Ishikawa (cell line): Measurements from ENCODE around the gene MTG2.

Source experiments
- CEBPB ChIP-seq: IDR thresholded peaks from 2 replicates; pipeline ENCODE4 v1.6.1; 2012
- CREB1 ChIP-seq: IDR thresholded peaks from 2 replicates; pipeline ENCODE4 v1.6.1; 2012; ENCODE audit warnings: low read depth
- EGR1 ChIP-seq: IDR thresholded peaks from 2 replicates; pipeline ENCODE4 v1.6.1; 2012
- EP300 ChIP-seq: IDR thresholded peaks from 2 replicates; pipeline ENCODE4 v1.6.1; 2012; ENCODE audit warnings: borderline replicate concordance
- FOXM1 ChIP-seq: IDR thresholded peaks from 2 replicates; pipeline ENCODE4 v1.6.1; 2012; ENCODE audit warnings: low read depth, borderline replicate concordance
- MAX ChIP-seq: IDR thresholded peaks from 2 replicates; pipeline ENCODE4 v1.6.1; 2012
- NFIC ChIP-seq: IDR thresholded peaks from 2 replicates; pipeline ENCODE4 v1.6.1; 2012
- RAD21 ChIP-seq: IDR thresholded peaks from 2 replicates; pipeline ENCODE4 v1.6.1; 2012; ENCODE audit warnings: low read depth
- REST ChIP-seq: IDR thresholded peaks from 2 replicates; pipeline ENCODE4 v1.6.1; 2012; ENCODE audit warnings: low read depth, mild to moderate bottlenecking
- TAF1 ChIP-seq: IDR thresholded peaks from 2 replicates; pipeline ENCODE4 v1.6.1; 2012; ENCODE audit warnings: low read depth, mild to moderate bottlenecking
- TCF12 ChIP-seq: IDR thresholded peaks from 2 replicates; pipeline ENCODE4 v1.6.1; 2012; ENCODE audit warnings: low read depth
- TEAD4 ChIP-seq: IDR thresholded peaks from 2 replicates; pipeline ENCODE4 v1.6.1; 2012
- USF1 ChIP-seq: IDR thresholded peaks from 2 replicates; pipeline ENCODE4 v1.6.1; 2012
- YY1 ChIP-seq: IDR thresholded peaks from 2 replicates; pipeline ENCODE4 v1.6.1; 2012; ENCODE audit warnings: low read depth
- ZBTB7A ChIP-seq: IDR thresholded peaks from 2 replicates; pipeline ENCODE4 v1.6.1; 2012; ENCODE audit warnings: low read depth

The MTG2 gene

GRCh38 chr20:62236766-62237513, 54.1 kb downstream of the MTG2 start:
- TF ChIP-seq ZBTB7A, result no peak
- no peak for TF ChIP-seq USF1
- TF ChIP-seq NFIC, result no peak

- TF ChIP-seq MAX, result no peak
- TF ChIP-seq CEBPB, result no peak
- TF ChIP-seq TEAD4, result no peak
These were observed 54.6 kb downstream of the MTG2 start for GRCh38 chr20:62237514-62237800.

GRCh38 chr20:62237801-62238568, 55.2 kb downstream of the MTG2 start, which contains the start of gene OSBPL2:
OSBPL2 (plus strand) TSS chr20:62238521; CDS start chr20:62256185, 17,664 bp downstream.
- TF ChIP-seq RAD21 (no peak), USF1 (peak; percentile 93), TCF12 (no peak), CEBPB (no peak), EGR1 (peak; percentile 45; the same call in 1 of the 2 replicates), CREB1 (no peak), NFIC (peak; percentile 49; the same call in 1 of the 2 replicates), FOXM1 (no peak), MAX (peak; percentile 89), REST (no peak), TAF1 (0 out of 2 replicates have a peak, but pooled peaks have one; percentile 49)

GRCh38 chr20:62238569-62239277, 55.9 kb downstream of the MTG2 start:
- TF ChIP-seq ZBTB7A (peak; percentile 62; the same call in 1 of the 2 replicates), NFIC (no peak), TCF12 (no peak), FOXM1 (no peak), TEAD4 (no peak), EP300 (no peak), RAD21 (no peak)

GRCh38 chr20:62239278-62239879, 56.6 kb downstream of the MTG2 start:
- no peak for TF ChIP-seq NFIC
- no peak for TF ChIP-seq YY1
- TF ChIP-seq MAX, result no peak
- no peak for TF ChIP-seq FOXM1
- TF ChIP-seq EP300, result no peak
- no peak for TF ChIP-seq TCF12
- no peak for TF ChIP-seq USF1
- TF ChIP-seq ZBTB7A, result no peak
- TF ChIP-seq EGR1, result no peak
- TF ChIP-seq REST, result no peak
- TF ChIP-seq TAF1, result no peak
- no peak for TF ChIP-seq CEBPB
- no peak for TF ChIP-seq RAD21
- TF ChIP-seq CREB1, result no peak
- TF ChIP-seq TEAD4, result no peak
